ENCODE measurements around the gene INCA1. TPM values are rescaled to one million over a fixed set of nuclear protein-coding genes. Genes with fewer than 3 reads are reported as not detected.

The INCA1 gene
- total RNA-seq, 4 donors from 2014 or later, result 0.31 to 1.1 TPM; not detected in 2

GRCh38 chr17:5027299-5027698 is 30.0 kb upstream of the INCA1 start:
- Histone ChIP-seq H3K4me1 (peaks cover 0 to 31% (median 0%) of the 10 kb centered on the region in 3 donors), H3K36me3 (peaks cover 4 to 26% (median 9%) of the 10 kb centered on the region in 3 donors), H3K27me3 (no peaks in the 10 kb centered on the region), H3K9me3 (no peaks in the 10 kb centered on the region), H3K27ac (no peak overlapping the region), H3K4me3 (no peak overlapping the region)
- intact Hi-C loops (cut with DNase I), result no loop called here
- TF ChIP-seq POLR2A (IDR thresholded peaks at IDR 0.05) (no peak), CTCF (IDR thresholded peaks at IDR 0.05) (no peak)
- 86 to 90% methylated on average over 4 to 5 of the region's 6 CpGs for WGBS, 2 donors
- DNase-seq, result no peak

GRCh38 chr17:5024604-5025003 is 27.3 kb upstream of the INCA1 start:
- peaks cover 18 to 53% (median 20%) of the 10 kb centered on the region in 3 donors for H3K36me3 ChIP-seq
- DNase-seq, result no peak
- no peak overlapping the region for H3K4me3 ChIP-seq
- WGBS, 2 donors, result 95 to 97% methylated on average over 4 of the region's 4 CpGs
- no peaks in the 10 kb centered on the region for H3K27me3 ChIP-seq
- intact Hi-C loops (cut with DNase I), result no loop called here
- TF ChIP-seq POLR2A (IDR thresholded peaks at IDR 0.05) (no peak), CTCF (IDR thresholded peaks at IDR 0.05) (no peak)
- H3K9me3 ChIP-seq, result no peaks in the 10 kb centered on the region
- peaks cover 0 to 19% (median 0%) of the 10 kb centered on the region in 3 donors for H3K4me1 ChIP-seq
- no peak overlapping the region for H3K27ac ChIP-seq

GRCh38 chr17:5023588-5024147 is 26.3 kb upstream of the INCA1 start:
- Histone ChIP-seq H3K9me3 (no peaks in the 10 kb centered on the region), H3K4me3 (no peak overlapping the region), H3K4me1 (peaks cover 0 to 19% (median 0%) of the 10 kb centered on the region in 3 donors), H3K27ac (no peak overlapping the region), H3K27me3 (no peaks in the 10 kb centered on the region), H3K36me3 (peaks cover 22 to 62% (median 25%) of the 10 kb centered on the region in 3 donors)
- WGBS, 2 donors, result no CpG with 5 or more reads among the region's 29 CpGs
- intact Hi-C loops (cut with DNase I), result no loop called here
- TF ChIP-seq POLR2A (IDR thresholded peaks at IDR 0.05) (no peak), CTCF (IDR thresholded peaks at IDR 0.05) (no peak)
- DNase-seq, result no peak

GRCh38 chr17:5022171-5022711 is 24.9 kb upstream of the INCA1 start:
- TF ChIP-seq POLR2A (IDR thresholded peaks at IDR 0.05), result no peak
- no peak for TF ChIP-seq CTCF (IDR thresholded peaks at IDR 0.05)
- Histone ChIP-seq H3K4me3 (no peak overlapping the region), H3K9me3 (no peaks in the 10 kb centered on the region), H3K27ac (no peak overlapping the region), H3K4me1 (peaks cover 0 to 19% (median 0%) of the 10 kb centered on the region in 3 donors), H3K27me3 (no peaks in the 10 kb centered on the region), H3K36me3 (peaks cover 22 to 76% (median 33%) of the 10 kb centered on the region in 3 donors)
- DNase-seq, result no peak
- WGBS, 2 donors, result 94 to 95% methylated on average over 10 to 11 of the region's 30 CpGs
- intact Hi-C loops (cut with DNase I), result no loop called here

GRCh38 chr17:5020502-5021023 is 23.2 kb upstream of the INCA1 start:
- Histone ChIP-seq H3K4me1 (peaks cover 0 to 10% (median 0%) of the 10 kb centered on the region in 3 donors), H3K36me3 (peaks cover 22 to 93% (median 37%) of the 10 kb centered on the region in 3 donors), H3K27ac (no peak overlapping the region), H3K9me3 (no peaks in the 10 kb centered on the region), H3K4me3 (no peak overlapping the region), H3K27me3 (no peaks in the 10 kb centered on the region)
- 88 to 90% methylated on average over 11 to 16 of the region's 20 CpGs for WGBS, 2 donors
- DNase-seq, result no peak
- no peak for TF ChIP-seq POLR2A (IDR thresholded peaks at IDR 0.05)
- TF ChIP-seq CTCF (IDR thresholded peaks at IDR 0.05), result no peak
- intact Hi-C loops (cut with DNase I), result no loop called here
